HS-5 (cell line): ENCODE measurements around the gene LRRC63.
A peak's percentile ranks its signal among the peaks of the same experiment; 100 is the strongest.
"Not testable (repeated sequence)": the region's sequence is repeated elsewhere in the genome, so short reads cannot be mapped to it uniquely, and the experiment has no call there.

ENCODE experiments used
- DNase-seq: peaks from one replicate; pipeline ENCODE4 v3.0.0-alpha.2; 2012; ENCODE audit warnings: low read depth

The LRRC63 gene

DNA sequence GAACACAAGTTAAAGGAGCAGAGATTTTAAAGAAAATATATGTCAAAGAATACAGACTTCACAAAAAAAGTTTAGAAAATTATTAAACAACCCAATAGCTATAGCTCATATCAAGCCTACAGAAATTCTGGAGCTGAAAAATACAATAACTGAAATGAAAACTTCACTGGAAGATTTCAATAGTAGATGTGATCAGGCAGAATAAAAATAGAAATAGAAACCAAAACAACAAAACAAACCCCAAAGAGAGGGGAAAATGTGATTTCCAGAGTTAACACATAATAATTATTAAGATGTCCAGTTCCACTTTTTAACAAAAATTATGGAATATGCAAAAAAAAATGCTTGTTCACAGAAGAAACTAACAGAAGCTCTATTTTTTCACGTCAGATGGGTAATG, 23.6 kb downstream of the LRRC63 start:
- DNase-seq = no peak

DNA sequence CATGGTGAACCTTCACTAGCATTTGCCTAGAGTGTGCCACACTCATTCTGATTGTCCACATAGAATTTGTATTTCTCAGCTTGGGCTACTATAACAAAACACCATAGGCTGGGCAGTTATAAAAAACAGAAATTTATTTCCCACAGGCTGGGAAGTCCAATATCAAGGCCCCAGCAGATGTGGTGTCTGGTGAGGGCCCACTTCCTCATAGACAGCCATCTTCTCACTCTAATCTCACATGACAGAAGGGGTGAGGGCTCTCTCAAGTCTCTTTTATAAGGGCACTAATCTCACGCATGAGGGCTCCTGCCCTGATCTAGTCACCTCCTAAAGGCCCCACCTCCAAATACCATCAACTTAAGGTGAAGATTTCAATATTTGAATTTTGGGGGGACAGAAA, 53.6 kb downstream of the LRRC63 start:
- DNase-seq = no peak

DNA sequence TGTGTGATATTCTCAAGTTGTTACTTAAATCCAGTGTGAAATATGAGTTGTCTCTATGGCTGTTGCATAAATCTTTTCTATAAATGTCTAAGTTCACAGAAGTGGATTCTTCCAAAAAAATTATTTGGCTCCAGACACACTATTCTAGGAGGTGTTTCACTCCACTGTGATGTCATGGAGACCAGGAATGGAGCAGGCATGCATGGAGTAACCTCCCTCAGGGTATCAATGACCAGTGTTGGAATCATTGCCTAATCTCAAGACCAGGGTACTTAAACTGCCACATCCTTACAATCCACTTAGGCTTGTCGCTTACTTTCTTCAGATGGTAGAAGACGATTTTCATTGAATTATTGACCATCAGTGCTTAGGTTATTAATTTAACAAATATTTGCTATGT, 55.4 kb downstream of the LRRC63 start:
- no peak for DNase-seq

DNA sequence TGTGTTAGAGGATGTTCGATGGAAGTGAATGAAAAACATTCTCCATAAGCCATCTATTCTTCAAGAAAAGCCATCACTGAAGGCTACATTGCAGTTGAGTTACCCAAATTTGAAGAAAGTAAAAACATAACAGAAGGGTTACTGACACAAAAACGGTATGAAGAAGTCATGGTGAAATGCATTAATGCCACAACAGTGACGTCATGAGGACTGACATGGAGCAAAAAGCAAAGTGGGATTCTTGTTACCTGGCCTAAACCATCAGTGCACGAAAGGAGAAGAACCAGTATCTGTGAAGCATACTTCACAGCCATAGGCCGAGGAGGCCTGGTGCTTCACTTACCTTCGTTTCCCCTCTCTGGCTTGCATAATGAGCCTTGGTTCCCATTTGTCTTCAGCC, 58.7 kb downstream of the LRRC63 start:
- no peak for DNase-seq

DNA sequence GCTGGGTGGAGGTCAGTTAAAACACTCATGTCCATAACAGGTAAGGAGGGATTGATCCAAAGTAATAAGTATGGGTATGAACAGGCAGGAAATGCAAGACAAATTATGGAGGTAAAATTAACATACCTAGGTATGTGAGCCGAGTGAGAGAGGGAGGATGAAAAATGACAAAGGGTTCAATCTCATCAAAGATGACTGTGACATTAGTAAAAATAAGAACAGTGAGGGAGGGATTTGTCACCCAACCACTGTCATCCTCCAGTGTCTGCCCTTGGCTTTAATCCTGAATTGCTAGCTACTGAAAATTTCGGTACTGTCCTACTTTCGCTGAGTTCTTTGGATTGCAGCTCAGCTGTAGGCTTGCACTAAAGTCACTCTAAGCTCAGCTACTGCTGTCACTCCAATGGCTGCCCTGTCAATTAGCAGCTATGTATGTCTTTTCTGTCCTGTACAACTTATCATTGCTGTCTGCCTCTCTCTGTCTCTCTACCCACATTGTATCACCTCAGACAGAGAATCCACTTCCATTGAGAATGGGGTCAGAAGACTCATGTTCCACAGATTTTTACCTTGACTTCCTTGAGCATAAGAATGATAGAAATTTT, 62.5 kb downstream of the LRRC63 start:
- no peak for DNase-seq

DNA sequence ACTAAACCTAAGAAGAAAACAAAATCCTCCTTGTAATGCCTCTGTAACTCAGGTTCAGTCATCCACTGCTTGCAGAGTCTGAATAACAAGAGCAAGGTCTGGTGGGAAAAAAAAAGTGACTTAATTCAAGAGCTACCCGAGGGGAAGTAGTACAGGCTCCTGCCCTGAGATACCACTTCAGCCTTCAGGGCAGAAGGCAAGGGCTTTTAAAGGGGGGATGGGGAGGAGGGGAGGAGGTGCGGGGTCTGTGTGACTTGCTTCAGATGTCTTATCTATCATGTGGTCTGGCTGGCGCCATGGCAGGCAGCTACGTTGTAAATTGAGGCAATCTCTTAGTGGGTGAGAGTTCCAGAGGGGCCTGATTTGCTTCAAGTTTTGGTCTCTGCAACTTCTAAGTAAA, 66.7 kb downstream of the LRRC63 start:
- DNase-seq = no peak

DNA sequence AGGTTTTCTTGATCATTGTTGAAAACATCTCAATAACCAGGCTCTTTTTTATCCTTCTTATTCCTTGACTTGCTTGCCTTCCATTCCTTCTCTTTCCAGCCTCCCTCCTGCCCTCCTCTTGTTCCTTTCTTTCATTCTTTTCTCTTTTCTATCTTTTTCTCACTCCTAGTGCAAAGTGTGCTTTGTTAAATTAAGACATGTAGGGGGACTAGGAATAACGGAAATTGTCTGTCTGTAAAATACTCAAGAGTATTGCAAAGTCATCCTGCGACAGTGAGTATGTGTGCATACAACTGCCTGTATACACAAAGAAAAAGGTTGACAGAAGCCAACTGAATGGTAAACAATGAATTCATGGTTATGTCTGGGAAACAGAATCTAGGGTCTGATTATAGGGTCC, 70.1 kb downstream of the LRRC63 start:
- DNase-seq = no peak

DNA sequence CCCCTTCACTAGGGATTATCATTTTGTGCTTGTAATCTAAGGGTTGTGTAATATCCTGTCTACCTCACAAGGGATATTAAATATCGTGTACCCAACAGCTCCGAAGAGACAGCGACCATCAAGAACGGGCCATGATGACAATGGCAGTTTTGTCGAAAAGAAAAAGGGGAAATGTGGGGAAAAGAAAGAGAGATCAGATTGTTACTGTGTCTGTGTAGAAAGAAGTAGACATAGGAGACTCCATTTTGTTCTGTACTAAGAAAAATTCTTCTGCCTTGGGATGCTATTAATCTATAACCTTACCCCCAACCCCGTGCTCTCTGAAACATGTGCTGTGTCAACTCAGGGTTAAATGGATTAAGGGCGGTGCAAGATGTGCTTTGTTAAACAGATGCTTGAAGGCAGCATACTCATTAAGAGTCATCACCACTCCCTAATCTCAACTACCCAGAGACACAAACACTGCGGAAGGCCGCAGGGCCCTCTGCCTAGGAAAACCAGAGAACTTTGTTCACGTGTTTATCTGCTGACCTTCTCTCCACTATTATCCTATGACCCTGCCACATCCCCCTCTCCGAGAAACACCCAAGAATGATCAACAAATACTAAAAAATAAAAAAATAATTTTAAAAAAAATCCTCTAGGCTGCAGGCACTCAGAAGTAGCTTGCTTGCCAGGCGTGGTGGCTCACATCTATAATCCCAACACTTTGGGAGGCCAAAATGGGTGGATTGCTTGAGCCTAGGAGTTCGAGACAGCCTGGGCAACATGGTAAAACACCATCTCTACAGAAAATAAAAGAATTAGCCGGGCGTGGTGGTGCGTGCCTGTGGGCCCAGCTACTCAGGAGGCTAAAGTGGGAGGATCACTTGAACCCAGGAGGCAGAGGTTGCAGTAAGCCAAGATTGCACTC, 72.4 kb downstream of the LRRC63 start:
- DNase-seq = not testable (repeated sequence)

DNA sequence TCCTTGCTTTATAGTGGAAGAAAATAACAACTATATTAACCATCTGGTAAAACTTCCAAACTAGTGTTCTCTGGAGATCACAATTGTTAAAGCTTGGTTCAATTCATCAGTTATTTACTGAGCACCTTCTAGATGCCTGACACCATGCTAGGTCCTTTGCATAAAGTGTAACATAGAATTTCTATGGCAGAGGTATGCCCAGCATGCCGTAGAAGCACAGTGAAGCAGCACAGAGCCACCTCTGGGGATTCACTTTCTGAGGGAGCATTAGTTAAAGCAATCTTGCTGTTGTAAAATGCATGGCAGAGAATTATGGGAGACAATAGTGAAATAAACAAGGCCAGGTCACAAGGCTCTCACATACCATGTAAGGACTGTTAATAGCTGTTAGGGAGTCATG, 75.2 kb downstream of the LRRC63 start:
- DNase-seq = no peak

DNA sequence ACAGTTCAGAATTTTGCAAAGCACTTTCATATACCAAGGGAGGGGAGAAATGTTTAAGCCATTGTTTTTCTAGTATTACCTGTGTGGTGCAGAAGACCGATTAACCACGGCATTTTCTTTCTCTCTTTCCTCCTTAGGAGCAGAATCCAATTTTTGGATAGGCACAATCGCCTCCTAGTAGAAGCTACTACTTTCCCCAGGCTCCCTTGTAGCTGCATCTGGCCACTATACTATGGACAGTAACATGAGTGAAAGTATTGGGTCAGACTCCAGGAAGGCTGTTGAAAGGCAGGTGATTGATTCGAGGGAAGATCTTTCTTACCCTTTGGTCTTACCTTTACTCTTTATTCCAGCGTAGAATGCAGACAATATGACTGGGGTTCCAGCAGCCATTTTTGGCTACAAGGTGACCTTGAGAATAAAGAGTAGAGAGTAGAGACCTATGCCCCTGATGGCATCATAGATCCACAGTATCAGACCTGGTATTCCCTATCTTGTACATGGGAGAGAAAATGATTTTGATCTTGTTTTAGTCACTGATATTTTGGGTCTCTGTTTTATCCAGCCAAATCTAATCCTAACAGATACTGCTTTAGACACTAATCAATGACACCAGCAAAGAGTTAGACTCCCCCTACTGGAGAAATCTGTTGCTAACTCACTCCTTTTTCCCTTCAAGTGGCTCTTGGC, 77.0 kb downstream of the LRRC63 start:
- DNase-seq = no peak

DNA sequence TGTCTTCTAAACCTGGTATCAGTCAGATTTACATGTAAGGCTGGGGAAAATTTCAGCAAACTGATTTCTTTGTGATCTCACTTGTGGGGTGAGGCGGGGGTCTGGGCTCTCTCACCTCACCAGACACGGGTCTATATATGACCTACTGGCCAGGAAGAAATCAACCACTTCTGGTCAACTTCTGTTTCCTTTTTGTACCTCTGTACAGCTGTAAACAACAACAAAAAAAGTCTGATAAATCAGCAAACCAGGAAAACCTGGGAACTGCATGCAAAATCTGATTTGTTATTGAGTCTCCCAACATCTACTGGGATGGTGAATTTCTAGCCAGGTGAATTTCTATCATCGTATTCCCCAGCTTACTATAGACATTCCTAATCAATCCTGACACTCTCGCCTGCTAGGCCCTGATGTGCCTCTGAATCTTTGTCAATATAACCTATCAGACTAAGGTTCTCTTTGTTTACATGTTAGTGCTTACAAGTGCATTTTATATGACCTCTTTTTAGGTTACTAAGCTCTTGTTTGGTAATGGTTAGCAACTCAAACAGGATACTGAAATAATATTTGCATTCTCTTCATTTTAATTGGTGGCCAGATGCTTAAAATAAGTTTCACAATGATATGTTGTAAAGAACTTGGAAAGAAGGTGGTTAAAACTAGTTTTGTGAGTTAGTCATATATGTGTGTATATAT, 77.7 kb downstream of the LRRC63 start:
- DNase-seq = no peak

DNA sequence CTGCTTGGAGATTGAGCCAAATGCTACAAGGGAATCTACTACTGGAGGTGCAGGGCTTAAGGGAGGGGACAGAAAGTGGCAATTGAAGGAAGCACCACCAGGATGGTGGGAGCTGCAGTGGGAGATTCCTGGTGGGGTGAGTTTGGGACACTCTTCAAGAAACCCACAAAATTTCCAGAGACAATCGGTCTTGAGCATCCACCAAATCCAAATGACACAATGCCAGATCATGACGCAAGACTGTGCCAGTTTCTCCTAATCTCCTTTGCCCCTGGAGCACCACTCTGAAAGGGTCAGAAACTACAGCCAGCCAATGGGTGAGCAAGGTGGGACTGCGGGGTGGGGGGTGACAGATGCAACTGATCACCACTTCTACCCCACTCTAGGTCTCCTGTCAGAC, 78.7 kb downstream of the LRRC63 start:
- DNase-seq = no peak

DNA sequence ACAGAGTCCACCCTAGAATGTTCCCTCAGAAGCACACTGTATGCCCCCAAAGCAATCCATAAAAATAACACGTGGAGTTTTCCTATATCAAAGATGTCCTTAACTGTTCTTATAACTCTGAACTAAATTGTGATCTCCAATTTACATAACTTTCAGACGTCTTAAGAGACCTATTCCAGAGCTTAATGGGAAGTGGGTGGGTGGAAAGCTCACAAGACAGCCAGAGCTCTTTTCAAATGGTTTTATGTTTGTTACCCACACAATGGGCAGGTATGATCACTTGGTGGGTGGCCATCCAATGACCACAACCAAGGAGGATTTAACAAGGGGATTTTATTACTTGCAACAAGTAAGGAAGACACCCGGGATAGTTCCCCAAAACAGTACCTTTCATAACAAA, 81.7 kb downstream of the LRRC63 start:
- no peak for DNase-seq

DNA sequence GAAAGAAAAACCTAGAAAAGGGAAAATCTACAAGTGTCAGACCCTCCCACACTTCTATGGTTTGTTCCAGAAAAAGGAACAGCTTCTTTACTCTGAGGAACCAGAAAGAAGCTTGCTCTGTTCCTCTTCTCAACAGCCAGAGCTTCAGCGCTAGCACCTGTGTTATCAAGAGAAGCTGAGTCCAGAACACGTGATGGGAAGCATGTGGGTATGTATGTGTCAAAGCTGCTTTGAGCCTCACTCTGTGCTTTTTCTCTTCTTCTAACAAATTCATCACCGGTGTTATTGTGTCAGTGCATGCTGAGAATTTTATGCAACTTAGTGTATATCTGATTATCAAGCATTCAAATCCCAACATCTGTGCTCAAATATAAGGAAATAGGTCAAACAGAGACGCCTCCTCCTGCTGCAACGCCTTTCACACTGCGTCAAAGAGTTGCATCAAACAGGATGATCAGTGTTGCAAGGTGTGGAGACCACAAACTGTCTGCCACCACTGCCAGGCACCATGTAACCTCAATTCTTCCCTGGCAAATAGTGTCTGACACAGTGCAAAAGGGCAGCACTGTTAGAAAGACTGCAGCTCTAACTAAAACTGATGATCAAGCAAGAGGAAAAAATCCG, 83.9 kb downstream of the LRRC63 start:
- DNase-seq = no peak

DNA sequence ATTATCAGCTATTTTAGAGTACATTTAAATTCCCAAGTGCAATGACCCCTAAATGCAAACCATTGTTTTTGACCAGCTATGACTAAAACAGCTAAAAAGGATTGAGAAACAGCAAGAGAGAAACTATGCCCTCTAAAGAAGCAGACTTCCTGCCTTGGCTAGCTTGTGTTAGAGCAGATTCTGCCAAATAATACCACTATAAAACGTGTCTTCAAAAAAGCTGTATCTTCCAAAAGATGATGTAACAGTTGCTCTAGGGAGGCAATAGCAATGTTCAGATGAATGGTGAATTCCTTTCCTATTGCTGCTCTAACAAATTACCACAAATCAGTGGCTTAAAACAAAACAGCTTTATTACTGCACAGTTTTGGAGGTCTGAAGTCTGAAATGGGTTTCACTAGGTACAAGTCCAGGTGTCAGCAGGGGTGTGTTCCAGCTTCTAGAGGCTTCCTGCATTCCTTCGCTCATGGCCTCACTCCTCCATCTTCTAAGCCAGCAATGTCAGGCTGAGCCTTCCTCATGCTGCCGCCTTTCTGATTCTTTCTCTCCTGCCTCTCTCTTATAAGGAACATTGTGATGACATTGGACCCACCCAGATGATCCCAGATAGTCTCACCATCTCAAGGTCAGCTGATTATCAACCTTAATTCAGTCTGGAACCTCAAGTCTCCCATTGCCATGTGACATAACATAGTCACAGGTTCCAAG, 84.5 kb downstream of the LRRC63 start:
- DNase-seq = peak; percentile 72

DNA sequence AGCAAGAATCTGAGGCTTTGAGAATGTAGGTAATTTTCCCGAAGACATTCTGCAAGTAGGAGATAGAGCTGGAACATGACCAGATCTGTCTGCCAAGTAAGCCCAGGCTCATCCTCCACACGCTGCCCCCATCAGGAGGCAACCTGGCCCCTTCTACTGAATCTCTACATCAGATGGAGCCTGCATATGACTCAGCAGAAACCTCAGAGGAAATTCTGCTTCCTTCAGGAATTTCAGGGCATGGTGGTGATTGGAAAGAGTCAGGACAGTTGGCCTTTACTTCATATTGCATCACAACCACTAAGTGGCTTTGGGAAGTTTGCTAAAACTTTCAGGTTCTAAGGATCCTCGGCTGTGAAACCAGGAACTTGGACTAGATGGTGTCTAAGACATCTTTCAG, 85.2 kb downstream of the LRRC63 start:
- DNase-seq = peak; percentile 76

DNA sequence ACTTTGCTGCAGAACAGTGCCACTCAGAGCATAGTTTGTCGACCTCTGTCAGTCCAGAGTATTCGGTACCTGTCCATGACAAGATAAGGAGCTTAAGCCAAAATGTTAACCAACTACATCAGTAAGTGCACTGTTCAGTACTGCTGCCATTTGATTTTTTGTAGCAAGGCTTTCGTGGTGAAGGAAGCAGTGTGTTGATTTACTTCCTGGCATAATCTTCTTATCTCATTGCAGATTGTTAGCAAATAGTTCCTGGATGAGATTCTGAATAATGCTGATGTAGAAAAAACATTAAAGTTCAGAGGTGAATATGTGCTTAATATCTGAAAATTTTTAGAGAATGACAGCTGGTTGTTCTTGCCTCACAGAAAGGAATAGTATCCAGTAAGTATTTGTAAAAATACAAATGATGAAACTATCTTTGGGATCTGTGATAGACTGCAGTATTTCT, 85.7 kb downstream of the LRRC63 start:
- no peak for DNase-seq

DNA sequence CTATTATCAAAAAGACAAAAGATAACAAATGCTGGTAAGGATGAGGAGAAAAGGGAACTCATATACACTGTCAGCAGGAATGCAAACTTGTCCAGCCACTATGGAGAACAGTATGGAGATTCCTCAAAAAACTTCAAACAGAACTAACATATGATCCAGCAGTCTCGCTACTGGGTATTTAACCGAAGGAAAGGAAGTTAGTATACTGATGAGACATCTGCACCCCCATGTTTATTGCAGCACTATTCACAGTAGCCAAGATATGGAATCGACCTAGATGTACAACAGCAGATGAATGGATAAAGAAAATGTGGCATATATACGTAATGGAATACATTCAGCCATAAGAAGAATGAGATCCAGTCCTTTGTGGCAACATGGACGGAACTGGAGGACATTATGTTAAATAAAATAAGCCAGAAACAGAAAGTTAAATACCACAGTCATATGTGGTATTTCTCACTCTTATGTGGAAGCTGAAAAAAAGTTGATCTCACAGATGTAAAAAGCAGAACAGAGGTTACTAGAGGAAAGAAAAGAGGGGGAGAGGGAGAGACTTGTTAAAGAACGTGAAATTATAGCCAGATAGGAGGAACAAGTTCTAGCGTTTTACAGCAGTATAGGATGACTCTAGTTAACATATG, 92.1 kb downstream of the LRRC63 start:
- DNase-seq = no peak

DNA sequence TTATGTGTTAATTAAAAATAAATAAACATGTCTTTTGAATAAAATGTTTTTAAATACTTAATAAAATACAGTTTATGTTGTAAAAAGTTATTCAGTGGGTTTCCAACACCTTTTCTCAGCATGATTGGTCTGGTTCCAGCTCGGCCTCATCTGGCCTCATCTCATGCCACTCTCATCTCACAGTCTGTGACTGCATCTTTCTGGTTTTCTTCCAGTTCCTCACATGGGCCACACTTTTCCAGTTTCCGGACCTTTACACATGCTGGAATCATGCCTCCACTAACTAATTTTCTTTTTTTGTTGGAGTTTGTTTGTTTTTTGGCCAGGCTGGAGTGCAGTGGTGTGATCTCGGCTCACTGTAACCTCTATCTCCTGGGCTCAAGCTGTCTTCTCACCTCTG, 92.8 kb downstream of the LRRC63 start:
- no peak for DNase-seq

DNA sequence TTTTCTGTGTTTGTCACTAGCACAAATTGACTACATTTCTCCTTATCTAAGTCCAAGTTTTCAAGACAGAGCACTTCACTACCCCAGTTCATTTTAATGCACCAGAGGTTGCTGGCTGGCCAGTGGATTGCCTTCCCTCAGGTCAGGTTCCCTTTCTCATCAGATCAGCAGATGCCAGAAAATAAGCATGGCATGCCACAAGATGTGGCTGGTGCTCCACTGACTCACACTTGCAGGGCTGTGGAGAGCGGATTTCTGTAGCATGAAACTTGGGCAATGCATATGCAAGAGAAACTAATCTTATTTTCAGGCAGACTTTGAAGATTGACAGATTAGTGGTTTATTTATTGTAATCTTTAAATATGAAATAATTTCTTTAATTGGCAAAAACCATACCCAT, 95.8 kb downstream of the LRRC63 start:
- DNase-seq = no peak

DNA sequence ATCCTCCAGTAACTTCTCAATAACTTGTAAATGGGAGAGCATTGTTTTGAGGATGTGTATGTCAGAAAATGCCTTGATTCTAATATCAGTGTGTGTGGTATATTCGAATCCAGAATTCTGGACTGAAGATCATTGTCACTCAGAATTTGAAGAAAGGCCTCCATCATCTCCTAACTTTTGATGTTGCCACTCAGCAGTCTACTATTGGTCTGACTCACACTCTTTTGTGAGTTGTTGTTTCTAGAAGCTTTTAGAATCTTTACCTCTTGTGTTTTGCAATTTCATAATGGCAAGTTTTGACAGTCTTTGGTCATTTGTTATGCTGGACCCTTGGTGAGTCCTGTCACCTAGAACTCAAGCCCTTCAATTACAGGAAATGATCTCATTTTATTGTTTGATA, 98.3 kb downstream of the LRRC63 start:
- DNase-seq = no peak
